GM19035 (cell line): ENCODE data around the gene C1orf174.

Experiments
- ATAC-seq: cut with Tn5 transposase; IDR thresholded peaks from one replicate; pipeline ENCODE4 v1.9.1; 2021; ENCODE audit not compliant: unreplicated experiment

The C1orf174 gene

DNA sequence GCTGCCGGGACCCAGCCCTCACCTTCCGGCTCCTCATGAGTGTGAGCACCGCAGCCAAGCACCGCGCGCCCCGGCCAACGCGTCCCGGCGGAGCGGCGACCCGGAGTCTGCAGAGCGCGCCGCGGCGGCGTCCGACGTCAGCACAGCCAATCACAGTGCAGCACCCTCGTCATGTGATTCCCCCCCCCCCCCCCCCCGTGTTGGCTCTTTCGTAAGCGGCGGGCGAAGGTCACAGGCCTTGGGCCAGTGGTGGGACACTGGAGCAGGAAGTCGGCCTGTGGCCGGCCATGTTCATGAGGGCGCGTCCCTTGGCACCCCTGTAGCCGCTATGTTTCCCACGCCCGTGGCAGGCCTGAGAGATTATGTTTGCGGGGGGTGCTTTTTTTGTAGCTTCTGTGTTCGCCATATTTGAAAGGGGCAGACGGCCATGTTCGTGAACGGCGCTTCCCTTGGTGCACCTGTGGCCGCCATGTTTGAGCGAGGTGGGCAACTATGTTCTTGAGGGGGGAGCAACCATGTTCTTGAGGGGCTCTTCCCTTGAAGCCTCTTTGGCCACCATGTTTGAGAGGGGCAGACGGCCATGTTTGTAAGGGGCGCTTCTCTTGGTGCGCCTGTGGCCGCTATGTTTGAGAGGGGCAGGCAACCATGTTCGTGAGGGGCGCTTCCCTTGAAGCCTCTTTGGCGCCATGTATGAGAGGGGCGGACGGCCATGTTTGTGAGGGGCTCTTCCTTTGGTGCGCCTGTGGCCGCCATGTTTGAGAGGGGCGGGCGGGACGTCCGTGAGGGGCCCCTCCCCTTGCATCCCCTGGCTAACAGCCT is at the start of gene C1orf174:
Gene C1orf174 (minus strand): TSS at position 123 of the 819 bp plus-strand sequence. CDS start 86 bp downstream, at position 37.
- peak; percentile 70 for ATAC-seq

DNA sequence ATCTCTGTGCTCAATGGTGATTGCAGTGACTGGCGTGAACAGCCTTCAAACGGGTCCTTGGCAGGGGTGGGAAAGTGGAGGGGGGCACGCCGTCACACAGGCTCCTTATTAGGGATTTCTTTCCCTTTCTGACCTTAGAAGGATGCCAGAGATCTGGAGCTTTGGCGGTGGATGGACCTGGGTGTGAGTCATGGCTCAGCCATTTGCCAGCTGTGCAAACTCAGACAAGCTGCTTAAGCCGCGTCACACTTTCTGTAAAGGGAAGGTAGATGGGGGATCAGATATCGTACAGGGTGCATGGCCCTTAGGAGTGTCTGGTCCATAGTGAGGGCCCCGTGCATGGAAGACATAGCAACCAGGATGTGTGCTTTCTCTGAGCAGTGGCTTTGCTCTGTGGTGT is 48.3 kb upstream of the C1orf174 start:
- no peak for ATAC-seq

DNA sequence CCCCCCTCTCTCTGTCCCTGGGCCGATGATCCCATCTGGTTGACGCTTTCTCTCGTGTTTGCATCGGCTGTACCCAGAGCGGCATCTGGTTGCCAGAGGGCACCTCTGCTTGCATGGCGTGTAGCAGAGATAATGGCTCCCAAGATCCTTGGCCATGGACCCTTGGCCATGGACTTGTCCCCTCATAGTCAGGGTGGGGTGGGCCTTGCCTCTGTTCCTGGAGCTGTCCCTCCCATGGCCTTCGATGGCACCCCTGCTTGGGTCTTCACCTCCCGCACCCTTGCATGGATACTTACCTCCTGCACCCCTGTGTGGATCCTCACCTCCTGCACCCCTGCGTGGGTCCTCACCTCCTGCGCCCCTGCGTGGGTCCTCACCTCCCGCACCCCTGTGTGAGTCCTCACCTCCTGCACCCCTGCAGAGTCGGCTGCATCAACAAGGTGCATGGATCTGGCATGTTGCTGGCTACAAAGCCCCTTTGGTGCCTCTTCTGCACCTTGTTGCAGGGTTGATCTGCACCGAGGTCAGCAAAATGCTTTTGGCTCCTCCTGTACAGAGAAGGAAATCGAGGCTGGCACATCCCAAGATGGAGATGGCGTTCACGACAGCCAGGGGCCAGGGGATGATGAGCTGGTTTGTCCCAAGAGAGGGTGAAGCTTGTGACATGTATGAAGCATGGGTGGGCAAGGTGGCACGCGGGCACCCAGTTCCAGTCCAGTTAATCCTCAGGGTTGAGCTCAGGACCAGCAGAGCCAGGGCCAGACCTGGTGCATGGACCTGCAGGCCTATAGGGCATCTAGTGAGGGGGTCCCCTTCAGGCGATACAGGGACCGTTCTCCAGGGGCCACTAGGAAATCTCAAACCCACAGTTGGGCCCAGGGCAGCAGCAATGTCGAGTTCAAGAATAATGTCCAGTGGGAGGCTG is 46.1 kb upstream of the C1orf174 start:
- no peak for ATAC-seq

DNA sequence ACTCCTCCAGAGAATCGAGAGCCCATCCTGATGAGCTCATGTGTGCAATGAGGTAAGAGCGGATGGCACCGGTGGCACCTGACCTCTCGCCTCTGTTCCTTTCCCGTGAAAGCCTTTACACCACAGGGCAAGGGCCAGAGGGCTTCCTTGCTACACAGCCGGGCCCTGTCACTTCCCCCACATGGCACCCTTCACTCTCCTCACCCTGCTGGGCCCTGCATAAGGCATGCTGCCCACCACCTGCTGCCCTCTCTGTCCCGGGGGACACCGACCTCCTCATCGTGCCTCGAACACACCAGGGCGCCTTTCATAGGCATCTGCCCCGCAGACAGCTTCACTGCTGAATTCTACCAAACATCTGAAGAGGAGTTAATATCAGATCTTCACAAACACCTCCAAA is 45.1 kb upstream of the C1orf174 start:
- no peak for ATAC-seq

DNA sequence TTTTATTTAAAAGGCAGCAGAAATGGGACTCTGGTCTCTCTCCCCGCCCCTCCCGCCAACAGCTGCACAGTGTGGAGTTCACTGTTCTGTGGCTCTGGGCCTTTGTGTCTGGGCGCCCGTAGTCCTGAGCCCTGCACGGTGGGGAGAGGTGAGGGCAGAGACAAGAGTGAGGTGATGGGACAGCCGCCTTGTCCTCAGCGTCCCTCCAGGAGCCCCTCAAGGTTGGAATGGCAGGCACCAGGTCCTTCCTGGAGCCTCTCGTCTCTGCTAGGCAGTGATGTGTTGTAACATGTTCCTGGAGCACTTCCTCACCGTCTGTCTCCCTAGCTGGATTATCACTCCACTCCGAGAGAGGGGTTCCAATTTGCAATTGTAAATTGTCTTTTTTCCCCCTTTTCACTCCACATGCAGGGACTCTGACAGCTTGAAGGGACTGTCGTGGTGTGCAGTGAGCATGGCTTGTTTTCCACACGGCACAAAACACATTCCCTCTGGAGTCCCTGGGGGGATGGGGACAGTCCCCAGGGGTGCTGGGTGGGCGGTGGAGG is 44.6 kb upstream of the C1orf174 start:
- no peak for ATAC-seq

DNA sequence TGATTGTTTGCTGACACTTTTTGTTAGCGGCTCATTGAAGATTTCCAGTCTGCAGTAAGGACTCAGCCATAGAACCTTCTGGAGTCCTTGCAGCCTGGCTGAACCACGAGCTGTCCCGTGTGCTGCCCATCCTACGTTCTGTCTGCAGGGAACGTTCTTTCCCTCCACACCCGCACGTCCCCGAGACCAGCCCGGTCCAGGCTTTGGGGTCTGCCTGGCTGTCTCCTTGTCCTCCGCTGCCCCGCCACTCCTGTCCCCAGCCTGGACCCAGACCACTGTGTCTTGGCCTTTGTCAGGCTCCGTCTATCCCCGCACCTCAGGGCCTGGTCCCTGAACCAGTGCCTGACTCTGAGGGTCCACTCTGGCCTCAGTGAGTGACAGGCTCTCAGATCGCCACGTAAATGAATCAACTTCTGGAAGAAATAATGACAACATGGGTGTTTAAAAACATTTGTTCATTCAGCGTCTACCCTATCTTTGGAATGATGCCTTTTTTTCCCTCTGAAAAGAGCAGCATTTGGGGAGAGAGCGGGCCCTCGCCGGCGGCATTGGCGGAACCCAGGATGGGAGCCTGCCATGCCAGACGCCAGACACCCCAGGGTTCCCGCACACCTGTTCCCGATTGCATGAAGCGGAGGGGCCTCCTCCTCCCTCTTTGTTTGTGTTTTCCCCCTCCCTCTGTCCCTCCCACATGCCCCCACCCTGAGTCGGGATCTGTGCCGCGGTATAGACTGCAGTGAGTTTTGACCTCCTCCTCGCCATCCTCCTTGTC is 43.9 kb upstream of the C1orf174 start:
- ATAC-seq: no peak

DNA sequence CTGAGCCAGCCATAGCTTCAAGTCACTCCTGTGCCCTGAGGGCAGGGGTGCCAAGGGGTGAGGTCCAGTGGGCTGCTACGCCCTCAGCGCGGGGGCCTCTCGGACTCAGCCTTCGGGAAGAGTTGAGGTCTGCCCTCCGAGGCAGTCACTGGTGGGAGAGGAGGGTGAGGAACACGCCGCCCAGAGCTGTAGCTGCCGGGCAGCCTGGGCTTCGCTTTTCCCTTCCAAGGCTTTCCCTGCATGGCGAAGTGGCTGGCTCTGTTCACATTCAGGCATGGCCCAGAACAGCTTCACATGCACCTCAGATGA is 43.0 kb upstream of the C1orf174 start:
- ATAC-seq: no peak

DNA sequence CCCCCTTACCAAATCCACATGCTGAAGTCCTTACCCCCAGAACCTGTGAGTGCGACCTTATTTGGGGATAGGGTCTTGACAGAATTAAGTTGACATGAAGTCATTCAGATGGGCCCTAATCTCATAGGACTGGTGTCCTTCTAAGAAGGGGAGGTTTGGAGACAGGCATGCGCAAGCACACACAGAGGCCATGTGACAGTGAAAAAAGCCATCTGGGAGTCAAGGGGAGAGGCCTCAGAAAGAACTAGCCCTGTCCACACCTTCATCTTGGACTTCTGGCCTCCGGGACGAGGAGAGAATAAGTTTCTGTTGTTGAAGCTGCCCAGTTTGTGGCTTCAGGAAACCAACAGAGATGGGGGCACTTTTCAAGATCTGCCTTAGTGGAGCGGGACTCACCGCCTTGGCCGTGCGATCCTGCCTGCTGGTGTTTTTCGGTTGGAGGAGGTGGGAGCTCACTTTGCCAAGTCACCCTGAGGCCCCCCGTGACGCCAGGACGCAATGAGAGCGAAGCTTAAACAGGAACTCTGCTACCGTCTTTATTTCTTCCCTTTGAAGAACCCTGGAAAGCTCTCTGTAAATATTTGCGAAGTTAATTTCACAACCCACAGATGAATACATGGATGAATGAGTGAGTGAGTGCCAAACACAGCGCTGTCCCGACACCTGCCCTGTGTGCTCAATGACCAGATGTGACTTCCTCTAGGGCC is 42.5 kb upstream of the C1orf174 start:
- ATAC-seq: no peak

DNA sequence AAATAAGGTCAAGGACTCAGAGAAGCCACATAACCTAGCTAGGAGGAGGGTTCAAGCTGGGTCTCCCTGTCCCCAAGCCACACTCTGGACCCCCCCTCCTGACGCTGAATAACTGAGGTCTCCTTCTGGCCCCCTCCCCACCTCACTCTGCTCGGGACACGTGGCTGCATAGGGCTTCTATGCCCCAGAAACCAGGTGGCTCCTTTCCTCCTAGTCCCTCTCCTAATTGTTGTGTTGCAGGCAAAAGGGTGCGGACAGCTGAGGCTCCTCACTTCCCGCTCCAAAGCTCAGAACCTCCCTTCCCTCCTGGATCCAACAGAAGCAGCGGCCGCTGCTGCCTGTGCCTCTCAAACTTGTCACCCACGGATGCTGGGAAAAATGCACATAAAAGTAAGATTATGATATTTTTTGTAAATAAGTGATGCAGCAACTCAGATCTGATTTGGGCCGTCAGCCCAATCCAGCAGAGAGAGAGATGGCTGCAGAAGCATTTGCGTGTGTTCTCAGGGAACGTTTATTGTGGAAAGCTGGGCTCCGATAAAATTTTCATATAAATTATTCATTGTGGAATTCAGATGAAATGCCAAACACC is 40.8 kb upstream of the C1orf174 start:
- no peak for ATAC-seq

DNA sequence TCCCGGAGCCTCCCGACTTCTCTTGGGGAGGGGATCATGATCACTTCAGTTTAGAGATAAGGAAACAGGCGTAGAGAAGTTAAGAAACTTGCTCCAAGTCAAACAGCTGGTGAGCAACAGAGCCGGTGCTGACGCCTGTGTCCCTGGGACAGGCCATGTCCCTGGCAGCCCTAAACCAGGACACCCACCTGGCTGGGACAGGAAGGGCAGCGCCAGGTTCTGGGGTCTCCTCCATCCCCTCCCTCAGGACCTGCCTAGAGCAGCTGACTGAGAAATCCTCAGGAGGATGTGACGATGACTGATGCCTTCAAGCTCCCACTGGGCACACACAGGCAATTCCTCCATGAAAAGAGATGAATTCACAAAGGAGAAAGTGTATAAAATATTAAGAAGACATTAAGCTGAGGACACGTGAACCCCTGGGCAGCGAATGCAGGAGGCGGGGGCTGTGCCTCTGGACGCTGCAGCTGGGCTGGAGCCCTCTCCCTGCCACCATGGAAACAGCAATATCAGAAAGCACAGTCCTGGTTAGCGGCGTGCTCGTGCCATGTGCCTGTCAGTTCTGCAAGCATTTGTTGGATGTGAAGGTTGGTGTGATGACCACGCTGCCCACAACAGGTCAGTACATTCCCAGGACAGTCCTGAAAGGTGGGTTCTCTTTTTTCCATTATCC is 40.1 kb upstream of the C1orf174 start:
- no peak for ATAC-seq

DNA sequence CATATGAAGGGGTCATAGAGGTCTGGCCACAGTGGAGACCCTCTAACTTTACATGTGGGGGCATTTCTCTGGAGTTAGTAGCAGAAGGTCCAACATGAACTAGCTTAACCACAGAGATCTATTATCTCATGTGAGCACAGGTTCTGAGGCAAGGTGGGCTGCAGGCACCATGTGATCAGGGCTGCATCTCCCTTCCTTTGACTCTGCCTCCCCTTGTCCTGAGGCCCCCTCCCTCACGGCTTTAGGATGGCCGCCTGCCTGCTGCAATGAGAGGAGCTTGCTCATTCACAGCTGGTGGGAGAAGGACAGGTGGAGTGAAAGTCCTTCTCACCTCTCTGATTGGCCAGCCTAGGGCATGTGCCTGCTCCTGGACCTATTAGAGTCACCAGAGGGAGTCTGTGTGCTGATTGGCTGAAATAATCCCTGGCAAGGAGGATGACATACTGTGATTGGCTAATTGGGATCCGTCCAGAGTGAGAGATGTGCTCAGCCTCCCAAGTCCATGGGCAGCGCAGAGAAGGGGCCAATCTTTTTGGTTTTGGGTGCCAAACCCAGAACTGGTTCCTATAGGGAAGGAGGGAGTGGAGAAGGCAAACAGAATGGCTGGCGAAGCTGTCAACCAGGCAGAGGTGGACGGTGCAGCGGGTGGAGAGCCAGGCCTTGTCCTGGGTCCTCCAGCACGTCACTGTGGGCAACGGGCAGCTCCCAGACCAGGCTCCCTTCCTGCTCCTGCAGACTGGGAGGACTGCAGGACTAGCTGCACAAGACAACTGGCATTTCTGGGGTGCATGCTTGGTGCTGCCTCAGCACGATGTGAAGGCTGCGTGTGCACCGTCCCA is 39.4 kb upstream of the C1orf174 start:
- ATAC-seq: no peak

DNA sequence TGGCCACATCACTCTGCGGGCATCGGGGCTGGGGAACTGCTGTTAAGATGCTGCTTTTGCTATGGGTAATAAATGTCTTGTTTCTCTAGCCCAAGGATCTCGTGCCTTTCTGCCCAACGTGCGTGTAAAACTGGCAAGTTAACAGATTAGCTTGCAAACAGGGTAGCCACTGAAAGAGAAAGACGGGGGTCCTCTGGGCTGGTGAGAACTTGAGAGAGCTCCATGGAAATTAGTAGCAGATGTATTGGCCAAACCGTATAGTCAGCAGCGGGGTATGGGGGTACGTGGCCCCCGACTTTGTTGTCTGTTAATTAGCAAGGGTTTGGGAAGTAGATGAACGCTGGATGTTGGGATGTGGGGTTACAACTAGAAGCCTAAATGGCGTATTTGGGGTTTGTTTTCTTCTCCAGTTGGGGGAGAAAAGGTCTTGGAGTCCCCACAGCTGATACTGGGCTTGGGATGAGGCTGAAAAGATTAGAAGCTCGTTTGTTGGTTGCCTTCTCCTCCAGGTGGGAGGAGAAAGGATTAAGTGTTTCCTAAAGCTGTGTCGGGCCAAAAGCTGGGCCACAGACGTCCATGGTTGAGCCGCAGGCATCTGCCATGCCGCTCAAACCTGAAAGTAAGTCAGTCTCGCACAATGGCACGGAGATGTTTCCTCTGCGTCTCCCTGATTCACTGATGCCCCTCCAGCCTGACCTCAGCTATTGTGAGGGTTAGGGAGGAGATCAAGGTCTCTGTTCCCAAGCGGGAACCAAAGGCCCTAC is 32.3 kb upstream of the C1orf174 start:
- no peak for ATAC-seq

DNA sequence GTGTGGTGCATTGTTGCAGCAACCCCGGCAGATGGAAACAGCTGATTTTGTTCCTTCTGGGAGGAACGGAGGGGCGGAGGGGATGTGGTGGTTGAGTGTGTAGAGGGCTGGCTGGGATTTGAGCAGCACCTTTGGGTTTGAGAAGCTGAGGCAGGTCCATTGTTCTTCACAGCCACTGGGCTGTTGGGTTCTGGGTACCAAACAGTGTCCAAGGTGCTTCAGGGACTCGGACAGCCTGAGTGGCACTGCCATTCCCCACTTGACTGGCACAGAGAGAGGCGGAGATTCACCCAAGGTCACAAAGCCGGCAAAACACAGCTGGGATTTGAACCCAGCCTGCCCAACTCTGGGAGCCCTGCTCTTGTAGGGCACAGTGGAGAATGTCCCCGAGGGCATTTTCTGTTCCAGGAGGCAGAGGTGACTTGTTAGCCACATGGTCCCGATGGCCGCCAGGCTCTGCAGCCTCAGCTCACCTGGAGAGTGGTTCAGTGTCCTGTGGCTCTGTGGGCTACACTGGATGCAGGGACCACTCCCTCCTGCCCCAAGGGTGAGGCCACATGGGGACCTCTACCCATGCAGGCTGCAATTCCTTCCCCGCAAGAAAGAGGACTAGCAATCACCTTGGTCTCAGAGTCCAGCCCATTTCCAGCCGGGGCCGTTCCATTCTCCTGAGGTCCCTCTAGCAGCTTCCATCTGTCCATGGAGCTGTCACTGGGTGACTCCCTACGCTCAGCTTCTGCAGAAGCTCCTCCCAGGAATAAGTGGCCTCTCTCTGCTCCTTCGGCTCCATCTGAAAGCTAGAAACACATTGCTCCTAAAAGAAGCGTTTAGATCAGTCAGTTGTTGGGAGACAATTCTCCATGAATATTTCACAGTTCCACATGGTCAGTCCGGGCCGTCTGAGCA is 31.2 kb upstream of the C1orf174 start:
- no peak for ATAC-seq

DNA sequence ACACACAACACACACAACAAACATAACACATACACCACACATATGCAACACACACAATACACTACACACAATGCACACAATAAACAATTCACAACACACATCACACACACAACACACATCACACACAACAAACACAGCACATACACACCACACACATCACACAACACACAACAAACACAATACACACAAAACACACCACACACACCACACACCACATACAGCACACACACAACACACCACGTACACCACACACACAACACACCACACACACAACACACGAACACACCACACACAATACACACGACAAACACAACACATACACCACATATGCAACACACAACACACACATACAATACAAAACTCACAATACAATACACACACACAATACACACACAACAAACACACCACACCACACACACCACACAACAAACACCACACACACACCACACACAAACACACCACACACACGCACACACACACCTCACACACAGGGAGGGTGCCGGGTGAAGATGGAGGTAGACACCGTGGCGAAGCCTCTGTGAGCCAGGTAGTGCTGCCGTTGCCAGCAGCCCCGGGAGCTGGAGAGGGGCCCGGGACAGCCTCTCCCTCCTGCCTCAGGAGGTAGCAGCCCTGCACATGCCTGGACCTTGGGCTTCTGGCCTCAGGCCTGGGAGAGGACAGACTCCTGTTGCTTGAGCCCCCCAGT is 30.4 kb upstream of the C1orf174 start:
- no peak for ATAC-seq

DNA sequence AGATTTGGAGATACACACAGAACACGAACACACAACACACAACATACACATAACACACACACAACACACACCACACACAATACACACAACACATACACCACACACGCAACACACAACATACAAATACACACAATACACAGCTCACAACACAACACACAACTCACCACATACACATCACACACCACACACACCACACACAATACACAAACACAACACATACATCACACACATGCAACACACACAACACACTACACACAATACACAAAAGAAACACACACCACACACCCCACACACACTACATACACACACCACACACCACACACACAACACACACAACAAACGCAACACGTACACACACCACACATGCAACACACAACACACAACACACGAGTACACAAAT is 29.1 kb upstream of the C1orf174 start:
- ATAC-seq: no peak

DNA sequence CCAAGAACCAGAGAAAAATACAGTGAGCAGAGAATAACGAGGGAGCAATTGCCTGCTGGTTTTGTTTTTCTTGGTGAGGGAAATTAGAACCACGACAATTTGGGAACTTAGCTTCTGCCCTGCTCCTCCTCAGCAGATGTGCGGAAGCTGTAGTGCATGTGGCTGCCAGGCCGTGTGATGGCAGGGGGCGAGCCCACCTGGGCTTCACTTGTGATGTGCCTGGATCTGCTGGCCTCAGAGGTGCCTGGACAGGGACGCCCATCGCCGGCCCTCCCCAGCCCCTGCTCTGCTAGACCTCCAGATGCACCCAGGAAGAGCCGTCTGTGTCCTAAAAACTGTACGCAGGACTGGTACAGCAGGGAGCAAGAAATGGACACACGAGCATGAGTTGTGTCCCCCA is 28.5 kb upstream of the C1orf174 start:
- ATAC-seq: no peak
